ENCODE results near the gene SIDT2.

The SIDT2 gene

GRCh38 chr11:117232092-117232878 is 53.7 kb downstream of the SIDT2 start, which contains the start of gene RNF214:
Gene RNF214 (plus strand): TSS chr11:117232671. CDS start chr11:117234273, 1,602 bp downstream.
- in situ Hi-C loops (cut with MboI; ENCODE audit: low sequenced_read_pairs): no loop called here
- H3K4me3 ChIP-seq: peak within 1 kb of the TSS; percentile 91
- H3K36me3 ChIP-seq (replicated peaks): peaks cover 28% of the 10 kb centered on the region
- H3K27me3 ChIP-seq (ENCODE audit: low read depth): no peaks in the 10 kb centered on the region
- peak; percentile 73 to 80 for DNase-seq (ENCODE audit: low spot score in 2 of 2)
- H3K9me3 ChIP-seq: no peaks in the 10 kb centered on the region
- peaks cover 21% of the 10 kb centered on the region for H3K4me1 ChIP-seq

- H3K36me3 ChIP-seq (replicated peaks): peaks cover 25% of the 10 kb centered on the region
- peak overlapping the region; percentile 91 for H3K4me3 ChIP-seq
- peaks cover 21% of the 10 kb centered on the region for H3K4me1 ChIP-seq
- no peaks in the 10 kb centered on the region for H3K9me3 ChIP-seq
- DNase-seq (ENCODE audit: low spot score in 2 of 2): peak in 1 of 2 experiments; percentile 51
- in situ Hi-C loops (cut with MboI; ENCODE audit: low sequenced_read_pairs): no loop called here
- no peaks in the 10 kb centered on the region for H3K27me3 ChIP-seq (ENCODE audit: low read depth)
Observed at GRCh38 chr11:117232911-117233409, 54.4 kb downstream of the SIDT2 start.

GRCh38 chr11:117238221-117238620 is 59.7 kb downstream of the SIDT2 start:
- Histone ChIP-seq H3K4me3 (no peak overlapping the region), H3K9me3 (no peaks in the 10 kb centered on the region), H3K27me3 (ENCODE audit: low read depth) (no peaks in the 10 kb centered on the region), H3K36me3 (replicated peaks) (peaks cover 27% of the 10 kb centered on the region), H3K4me1 (peaks cover 13% of the 10 kb centered on the region)
- in situ Hi-C loops (cut with MboI; ENCODE audit: low sequenced_read_pairs): no loop called here
- no peak for DNase-seq (ENCODE audit: low spot score in 2 of 2)

- H3K4me1 ChIP-seq: peaks cover 6% of the 10 kb centered on the region
- in situ Hi-C loops (cut with MboI; ENCODE audit: low sequenced_read_pairs): no loop called here
- no peaks in the 10 kb centered on the region for H3K27me3 ChIP-seq (ENCODE audit: low read depth)
- no peak overlapping the region for H3K4me3 ChIP-seq
- peaks cover 31% of the 10 kb centered on the region for H3K36me3 ChIP-seq (replicated peaks)
- H3K9me3 ChIP-seq: no peaks in the 10 kb centered on the region
- no peak for DNase-seq (ENCODE audit: low spot score in 2 of 2)
Observed at GRCh38 chr11:117239295-117239694, 60.8 kb downstream of the SIDT2 start.
